ENCODE data around the gene PRSS53. TPM values are rescaled to one million over a fixed set of nuclear protein-coding genes. Genes with fewer than 3 reads are reported as not detected.
A peak's percentile ranks its signal among the peaks of the same experiment; 100 is the strongest.
"Not testable (repeated sequence)": the region's sequence is repeated elsewhere in the genome, so short reads cannot be mapped to it uniquely, and the experiment has no call there.

PRSS53 gene
- total RNA-seq, 1 donor from 2014 or later: 1.1 TPM

GRCh38 chr16:31108794-31109558 lies 20.2 kb upstream of the PRSS53 start:
- no peak for TF ChIP-seq CTCF (IDR thresholded peaks at IDR 0.05; ENCODE audit: insufficient read depth, low read length, severe bottlenecking)
- FAIRE-seq (no peak), DNase-seq (ENCODE audit: low read depth) (no peak)
- peaks cover 16% of the 10 kb centered on the region for H3K36me3 ChIP-seq (ENCODE audit: control insufficient read depth, insufficient read depth, low read length)
- H3K4me3 ChIP-seq (ENCODE audit: low read depth, low read length): peak overlapping the region; percentile 96
- H3K27me3 ChIP-seq (ENCODE audit: control insufficient read depth, insufficient read depth, low read length): no peaks in the 10 kb centered on the region

GRCh38 chr16:31108035-31108793 lies 19.5 kb upstream of the PRSS53 start, which contains the start of gene BCKDK:
Gene BCKDK (plus strand): TSS chr16:31108386. CDS start chr16:31109224, 838 bp downstream.
- Histone ChIP-seq H3K36me3 (ENCODE audit: control insufficient read depth, insufficient read depth, low read length) (peaks cover 16% of the 10 kb centered on the region), H3K27me3 (ENCODE audit: control insufficient read depth, insufficient read depth, low read length) (no peaks in the 10 kb centered on the region), H3K4me3 (ENCODE audit: low read depth, low read length) (peak within 1 kb of the TSS; percentile 96)
- DNase-seq (ENCODE audit: low read depth) (no peak), FAIRE-seq (no peak)
- no peak for TF ChIP-seq CTCF (IDR thresholded peaks at IDR 0.05; ENCODE audit: insufficient read depth, low read length, severe bottlenecking)

GRCh38 chr16:31107465-31107867 lies 18.7 kb upstream of the PRSS53 start:
- Histone ChIP-seq H3K27me3 (ENCODE audit: control insufficient read depth, insufficient read depth, low read length) (no peaks in the 10 kb centered on the region), H3K4me3 (ENCODE audit: low read depth, low read length) (no peak overlapping the region), H3K36me3 (ENCODE audit: control insufficient read depth, insufficient read depth, low read length) (peaks cover 16% of the 10 kb centered on the region)
- TF ChIP-seq CTCF (IDR thresholded peaks at IDR 0.05; ENCODE audit: insufficient read depth, low read length, severe bottlenecking): no peak
- FAIRE-seq (no peak), DNase-seq (ENCODE audit: low read depth) (no peak)

GRCh38 chr16:31106509-31107464 lies 18.0 kb upstream of the PRSS53 start:
- DNase-seq (ENCODE audit: low read depth): no peak
- Histone ChIP-seq H3K27me3 (ENCODE audit: control insufficient read depth, insufficient read depth, low read length) (no peaks in the 10 kb centered on the region), H3K4me3 (ENCODE audit: low read depth, low read length) (no peak overlapping the region), H3K36me3 (ENCODE audit: control insufficient read depth, insufficient read depth, low read length) (peaks cover 16% of the 10 kb centered on the region)
- no peak for TF ChIP-seq CTCF (IDR thresholded peaks at IDR 0.05; ENCODE audit: insufficient read depth, low read length, severe bottlenecking)
- no peak for FAIRE-seq

- DNase-seq (ENCODE audit: low read depth) (no peak), FAIRE-seq (no peak)
- H3K4me3 ChIP-seq (ENCODE audit: low read depth, low read length): no peak overlapping the region
- TF ChIP-seq CTCF (IDR thresholded peaks at IDR 0.05; ENCODE audit: insufficient read depth, low read length, severe bottlenecking): peak; percentile 77
- no peaks in the 10 kb centered on the region for H3K27me3 ChIP-seq (ENCODE audit: control insufficient read depth, insufficient read depth, low read length)
- peaks cover 12% of the 10 kb centered on the region for H3K36me3 ChIP-seq (ENCODE audit: control insufficient read depth, insufficient read depth, low read length)
Measured at GRCh38 chr16:31105677-31106213, 17.0 kb upstream of the PRSS53 start.

- H3K4me3 ChIP-seq (ENCODE audit: low read depth, low read length); H3K36me3 ChIP-seq (ENCODE audit: control insufficient read depth, insufficient read depth, low read length); DNase-seq (ENCODE audit: low read depth); H3K27me3 ChIP-seq (ENCODE audit: control insufficient read depth, insufficient read depth, low read length); FAIRE-seq: not testable (repeated sequence)
Measured at GRCh38 chr16:31100876-31101641, 12.3 kb upstream of the PRSS53 start.
